ENCODE results near the gene NFS1.
A peak's percentile ranks its signal among the peaks of the same experiment; 100 is the strongest.
"Not testable (repeated sequence)": the region's sequence is repeated elsewhere in the genome, so short reads cannot be mapped to it uniquely, and the experiment has no call there.

The NFS1 gene

GRCh38 chr20:35699127-35699956 lies at the start of gene NFS1, which contains the start of gene ROMO1:
Gene NFS1 (minus strand): TSS chr20:35699352. CDS start chr20:35699288, 64 bp downstream.
Gene ROMO1 (plus strand): TSS chr20:35699405. CDS start chr20:35699633, 228 bp downstream.
- DNase-seq (ENCODE audit: insufficient read length, low spot score) (peak; percentile 85), FAIRE-seq (no peak)
- TF ChIP-seq CTCF (IDR thresholded peaks at IDR 0.05; ENCODE audit: insufficient read depth, missing control alignments): peak; percentile 33

DNA sequence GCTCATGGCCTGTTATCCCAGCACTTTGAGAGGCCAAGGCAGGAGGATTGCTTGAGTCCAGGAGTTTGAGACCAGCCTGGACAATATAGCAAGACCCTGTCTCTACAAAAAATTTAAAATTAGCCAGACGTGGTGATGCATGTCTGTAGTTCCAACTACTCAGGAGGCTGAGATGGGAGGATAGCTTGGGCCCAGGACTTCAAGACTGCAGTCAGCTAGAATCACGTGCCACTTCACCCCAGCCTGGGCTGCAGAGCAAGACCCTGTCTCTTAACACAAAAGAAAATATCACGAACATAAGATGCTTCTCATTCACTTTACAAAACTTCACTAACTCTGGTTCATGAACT lies 45.3 kb upstream of the NFS1 start:
- not testable (repeated sequence) for DNase-seq (ENCODE audit: insufficient read length, low spot score); FAIRE-seq

DNA sequence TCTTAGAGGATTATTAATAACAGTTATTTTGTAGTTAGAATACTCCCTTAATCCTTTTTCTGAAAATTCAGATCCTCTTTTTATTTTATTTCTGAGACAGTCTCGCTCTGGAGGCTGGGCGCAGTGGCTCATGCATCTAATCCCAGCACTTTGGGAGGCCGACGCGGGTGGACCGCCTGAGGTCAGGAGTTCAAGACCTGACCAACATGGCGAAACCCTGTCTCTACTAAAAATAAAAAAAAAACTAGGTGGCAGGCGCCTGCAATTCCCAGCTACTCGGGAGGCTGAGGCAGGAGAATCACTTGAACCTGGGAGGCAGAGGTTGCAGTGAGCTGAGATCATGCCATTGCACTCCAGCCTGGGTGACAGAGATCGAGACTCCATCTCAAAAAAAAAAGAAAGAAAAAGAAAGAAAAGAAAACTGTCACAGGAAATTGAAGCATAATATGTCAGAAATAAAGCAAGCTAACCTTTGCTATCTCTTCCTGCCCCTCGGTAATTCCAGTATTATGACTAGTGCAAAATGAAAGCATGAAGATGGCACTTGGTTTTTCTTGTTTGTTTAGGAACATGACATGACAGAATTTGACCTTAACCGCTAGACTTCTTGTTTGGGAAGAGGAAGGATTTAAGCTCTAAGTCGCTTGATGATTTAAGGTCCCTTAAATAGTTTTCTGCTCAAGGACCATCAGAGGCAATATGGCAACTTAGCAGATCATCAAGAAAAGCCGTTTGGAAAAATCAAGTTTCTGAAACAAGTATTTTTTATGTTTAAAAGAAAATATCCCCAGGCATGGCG lies 44.7 kb upstream of the NFS1 start:
- FAIRE-seq (no peak), DNase-seq (ENCODE audit: insufficient read length, low spot score) (no peak)
- TF ChIP-seq CTCF (IDR thresholded peaks at IDR 0.05; ENCODE audit: insufficient read depth, missing control alignments): no peak

DNA sequence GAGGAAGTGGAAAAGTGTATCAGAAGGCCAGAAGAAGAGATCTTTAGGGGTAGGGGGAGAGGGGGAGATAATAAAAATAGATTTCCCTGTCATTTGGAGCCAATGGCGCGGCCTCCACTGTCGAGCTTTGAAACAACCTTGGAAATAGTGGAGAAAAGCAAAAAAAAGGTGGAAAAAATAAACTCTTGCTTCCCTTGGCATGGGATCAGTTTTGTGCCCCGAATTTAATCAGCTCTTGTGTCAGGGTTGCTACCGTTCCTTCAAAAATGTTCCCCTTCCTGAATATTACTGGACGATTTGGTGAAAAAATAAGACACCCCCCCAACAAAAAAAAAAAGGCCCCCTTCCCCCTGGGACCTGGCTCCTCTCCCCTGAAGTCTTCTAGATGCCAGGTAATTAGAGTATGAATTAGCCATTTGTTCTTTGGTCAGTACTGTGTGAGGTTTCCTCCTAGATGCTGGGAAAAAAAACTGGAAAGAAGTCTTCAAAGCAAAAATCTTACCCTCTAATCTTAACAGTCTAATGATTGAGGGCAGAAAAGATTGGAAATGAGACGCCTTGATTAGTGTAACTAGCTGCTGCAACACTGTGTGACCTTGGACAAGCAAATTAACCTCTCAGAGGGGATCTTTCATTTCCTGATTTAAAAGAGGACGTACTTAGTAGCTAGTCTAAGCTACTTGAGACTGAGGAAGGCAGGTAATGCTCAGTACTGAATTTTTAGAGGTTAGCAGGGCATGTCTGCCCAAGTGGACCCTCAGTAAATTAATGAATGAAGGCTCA lies 43.8 kb upstream of the NFS1 start:
- DNase-seq (ENCODE audit: insufficient read length, low spot score) (no peak), FAIRE-seq (no peak)
- TF ChIP-seq CTCF (IDR thresholded peaks at IDR 0.05; ENCODE audit: insufficient read depth, missing control alignments): no peak

GRCh38 chr20:35741892-35742740 lies 43.0 kb upstream of the NFS1 start, which contains the start of gene RBM39:
Gene RBM39 (minus strand): TSS chr20:35742260. CDS start chr20:35740874, 1,386 bp downstream.
- FAIRE-seq: no peak
- DNase-seq (ENCODE audit: insufficient read length, low spot score): peak; percentile 42
- TF ChIP-seq CTCF (IDR thresholded peaks at IDR 0.05; ENCODE audit: insufficient read depth, missing control alignments): peak; percentile 14

GRCh38 chr20:35739294-35740163 lies 40.4 kb upstream of the NFS1 start:
- FAIRE-seq (no peak), DNase-seq (ENCODE audit: insufficient read length, low spot score) (no peak)
- peak; percentile 27 for TF ChIP-seq CTCF (IDR thresholded peaks at IDR 0.05; ENCODE audit: insufficient read depth, missing control alignments)

All from D721Med (cell line).